ENCODE results near the gene ADGRB3.
"Not testable (repeated sequence)": the region's sequence is repeated elsewhere in the genome, so short reads cannot be mapped to it uniquely, and the experiment has no call there.

The ADGRB3 gene

DNA sequence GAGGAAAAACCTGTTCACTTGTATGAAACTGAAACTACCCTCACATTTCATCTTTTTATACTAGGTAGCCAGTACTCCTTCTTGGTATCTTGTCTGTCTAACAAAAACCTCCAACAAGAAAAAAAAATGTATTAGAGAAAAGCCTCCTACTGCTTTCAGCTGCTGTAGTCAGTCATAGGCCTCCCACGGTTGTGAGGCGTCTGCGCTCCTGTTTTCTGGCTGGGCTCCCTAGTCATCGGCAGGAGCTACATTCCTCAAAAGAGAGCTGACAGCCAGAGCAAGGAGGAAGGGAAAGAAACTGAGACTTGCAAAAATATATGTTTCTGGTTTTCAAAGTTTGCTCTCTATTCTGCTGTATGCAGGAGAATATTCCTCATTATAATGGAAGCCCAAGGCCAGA is 644.7 kb downstream of the ADGRB3 start:
- no peak for DNase-seq

DNA sequence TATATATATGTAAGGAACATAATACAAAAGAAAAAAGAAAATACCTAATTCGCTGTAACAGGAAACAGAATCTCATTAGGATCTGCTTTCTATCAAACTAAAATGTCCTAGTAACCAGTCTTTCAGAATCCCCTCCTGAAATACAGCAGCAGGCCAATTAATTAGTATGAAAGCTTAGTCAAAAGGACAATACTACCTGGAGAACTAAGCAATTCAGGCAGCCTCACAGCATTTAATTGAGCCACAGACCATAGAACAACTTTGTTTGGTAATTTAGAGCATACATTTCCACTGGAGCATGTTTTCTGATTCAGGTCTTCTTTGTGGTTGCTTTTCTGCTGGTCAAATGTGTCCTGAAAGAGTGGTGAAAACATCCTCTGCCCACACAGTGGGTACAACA is 645.8 kb downstream of the ADGRB3 start:
- DNase-seq = no peak

- no peak for DNase-seq
Measured at GRCh38 chr6:69284176-69284730, 649.2 kb downstream of the ADGRB3 start.

GRCh38 chr6:69285054-69285453 is 650.0 kb downstream of the ADGRB3 start:
- no peak for DNase-seq

GRCh38 chr6:69286331-69286730 is 651.2 kb downstream of the ADGRB3 start:
- DNase-seq = no peak

DNA sequence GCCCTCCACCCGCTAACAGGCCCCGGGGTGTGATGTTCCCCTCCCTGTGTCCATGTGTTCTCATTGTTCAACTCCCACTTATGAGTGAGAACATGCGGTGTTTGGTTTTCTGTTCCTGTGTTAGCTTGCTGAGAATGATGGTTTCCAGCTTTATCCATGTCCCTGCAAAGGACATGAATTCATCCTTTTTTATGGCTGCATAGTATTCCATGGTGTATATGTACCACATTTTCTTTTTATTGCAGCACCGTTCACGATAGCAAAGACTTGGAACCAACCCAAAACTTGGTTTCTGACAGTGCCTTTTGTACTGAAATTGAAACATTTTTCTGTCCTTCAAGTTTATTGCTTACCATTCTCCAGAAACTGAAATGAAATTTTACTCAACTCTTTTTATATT is 653.1 kb downstream of the ADGRB3 start:
- not testable (repeated sequence) for DNase-seq

- no peak for DNase-seq
Measured at GRCh38 chr6:69289689-69290495, 654.8 kb downstream of the ADGRB3 start.

DNA sequence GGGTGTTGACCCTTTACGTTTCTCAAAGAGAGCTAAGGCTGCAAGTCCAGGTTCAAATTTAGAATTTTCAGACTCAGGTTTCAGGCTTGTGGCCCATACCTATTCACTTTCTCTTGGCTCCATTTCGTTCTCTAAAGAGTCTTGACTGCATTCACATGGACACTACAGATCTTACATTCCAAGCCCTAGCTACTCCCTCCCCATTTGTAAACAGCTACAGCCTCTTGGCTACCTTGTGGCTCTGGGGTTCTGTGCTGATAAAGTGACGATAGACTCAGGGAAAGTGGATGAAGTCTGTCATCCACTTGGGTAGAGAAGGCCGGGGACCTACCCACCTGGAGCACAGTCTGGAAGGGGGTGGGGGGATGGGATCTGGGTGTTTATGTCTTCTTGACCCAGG is 658.4 kb downstream of the ADGRB3 start:
- DNase-seq = no peak

- no peak for DNase-seq
Measured at GRCh38 chr6:69294407-69294806, 659.3 kb downstream of the ADGRB3 start.

DNA sequence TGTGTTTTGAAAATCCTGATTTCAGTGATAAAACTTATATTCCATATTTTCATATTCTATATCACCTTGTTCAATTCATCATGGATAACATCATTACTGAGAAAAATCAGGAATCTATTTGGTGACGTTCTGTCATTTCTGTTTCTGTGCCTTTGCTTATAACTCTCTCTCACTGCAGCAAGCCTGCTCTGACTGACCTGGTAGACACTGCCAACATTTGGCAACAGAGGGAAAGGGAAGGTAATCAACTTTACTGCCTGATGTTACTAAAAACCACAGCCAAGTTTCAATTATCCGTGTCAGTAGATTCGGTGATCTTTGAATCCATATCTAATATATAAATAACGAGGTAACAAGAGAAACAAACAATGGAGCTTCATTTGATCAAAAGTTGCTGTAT is 659.8 kb downstream of the ADGRB3 start:
- no peak for DNase-seq

DNA sequence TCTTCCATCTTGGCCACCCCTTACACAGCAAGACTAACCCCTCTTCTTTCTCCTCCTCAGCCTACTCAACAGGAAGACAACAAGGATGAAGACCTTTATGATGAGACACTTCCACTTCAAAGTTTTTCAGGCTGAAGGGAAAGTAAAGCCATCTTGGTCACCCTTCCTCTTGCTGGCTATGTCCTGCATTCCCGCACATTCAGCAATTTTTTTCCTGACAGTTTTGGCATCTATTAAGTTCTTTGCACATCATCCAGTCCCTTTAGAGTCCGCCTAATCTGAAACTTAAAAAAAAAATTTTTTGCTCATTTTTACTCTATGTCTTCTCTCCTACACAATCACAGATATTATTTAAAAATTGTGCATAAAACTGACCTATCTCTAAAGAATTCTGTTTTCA is 668.3 kb downstream of the ADGRB3 start:
- DNase-seq = no peak

DNA sequence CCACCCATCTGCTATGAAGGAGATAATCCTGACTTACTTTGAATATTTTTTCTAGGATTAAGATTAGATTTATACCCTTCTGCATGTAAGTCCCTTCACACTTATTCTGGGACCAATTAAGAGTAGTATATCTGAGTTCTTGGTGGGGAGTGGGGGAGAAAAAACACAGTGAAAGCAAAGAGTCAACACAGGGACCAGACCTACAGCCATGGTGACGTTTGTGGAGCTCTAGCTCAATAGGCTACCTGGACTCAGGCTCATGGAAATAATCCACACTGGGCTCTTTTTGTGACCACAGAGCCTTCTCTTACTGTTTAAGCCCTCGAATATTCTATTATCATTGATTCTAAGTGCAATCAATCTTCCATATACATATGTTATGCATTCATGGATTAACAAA is 670.4 kb downstream of the ADGRB3 start:
- no peak for DNase-seq

DNA sequence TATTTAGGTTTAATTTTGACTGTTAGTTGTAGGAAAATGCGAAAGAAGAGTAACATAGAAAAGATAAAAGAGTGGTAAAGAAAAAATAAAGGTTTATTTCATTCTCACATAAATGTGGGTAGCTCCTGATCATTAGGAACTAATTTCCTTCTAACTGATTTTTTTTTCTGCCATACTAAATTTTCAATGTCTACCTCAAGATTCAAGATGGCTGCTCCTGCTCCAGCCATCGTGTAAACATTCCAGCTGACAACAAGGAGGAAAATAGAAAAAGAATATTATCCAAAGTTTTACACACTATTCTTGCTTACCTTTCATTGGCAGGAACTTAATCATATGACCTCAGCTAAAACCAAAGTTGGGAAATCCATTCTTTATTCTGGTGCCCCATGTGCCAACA is 673.5 kb downstream of the ADGRB3 start:
- no peak for DNase-seq

DNA sequence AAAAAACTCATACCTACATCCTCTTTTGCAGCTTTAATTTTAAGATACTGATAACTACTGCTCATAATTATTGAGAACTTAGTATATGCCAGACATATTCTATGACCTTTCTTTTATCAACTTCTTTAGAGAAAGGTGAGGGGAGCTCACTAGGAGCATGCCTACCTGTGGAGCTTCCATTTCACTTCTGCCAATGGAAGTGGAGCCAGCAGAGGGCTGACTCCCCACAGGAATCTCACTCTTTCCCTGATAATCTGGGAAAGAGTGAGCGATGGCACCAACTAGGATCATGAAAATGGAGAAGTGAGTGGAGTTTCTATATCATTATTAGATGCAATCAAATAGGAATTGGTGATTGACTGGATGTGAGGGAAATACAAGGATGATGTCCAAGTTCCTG is 676.8 kb downstream of the ADGRB3 start:
- DNase-seq = no peak

- DNase-seq = no peak
Measured at GRCh38 chr6:69314001-69314400, 678.9 kb downstream of the ADGRB3 start.

- no peak for DNase-seq
Measured at GRCh38 chr6:69314531-69314930, 679.4 kb downstream of the ADGRB3 start.

DNA sequence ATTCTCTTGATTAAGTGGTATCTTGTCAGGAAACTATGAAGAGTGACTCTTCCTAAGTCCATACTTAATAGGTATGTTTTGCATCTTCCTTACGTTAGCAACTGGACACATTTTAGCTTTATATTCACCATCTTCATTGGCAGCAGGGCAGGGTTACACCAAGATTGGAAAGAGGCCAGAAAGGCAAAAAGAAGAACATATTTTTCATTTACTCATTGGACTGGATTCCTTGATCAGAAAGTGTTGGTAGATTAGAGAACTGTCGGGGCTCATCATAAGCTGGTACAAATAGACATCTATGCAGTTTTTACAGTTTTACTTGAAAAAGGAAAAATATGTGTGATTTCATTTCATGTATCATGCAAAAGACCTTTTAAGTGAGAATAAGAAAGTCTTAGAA is 696.8 kb downstream of the ADGRB3 start:
- DNase-seq = no peak

DNA sequence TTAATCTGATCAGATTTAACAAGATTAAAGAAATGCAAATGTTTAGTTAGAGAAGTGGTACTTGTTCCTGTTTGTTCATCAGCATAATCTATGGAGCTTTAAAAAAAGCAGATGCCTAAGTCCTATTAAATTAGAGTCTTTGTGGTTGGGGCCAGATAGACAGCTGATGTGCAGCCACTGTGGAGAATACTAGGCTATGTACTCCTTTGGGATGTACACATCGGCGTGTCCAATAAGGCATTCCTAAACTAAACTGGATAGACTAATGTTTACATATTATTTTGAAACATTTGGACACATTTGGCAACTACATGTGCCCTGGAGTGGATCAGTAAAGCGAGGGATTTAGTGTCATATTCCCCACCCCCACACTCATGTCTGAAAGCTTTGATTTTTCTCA is 702.2 kb downstream of the ADGRB3 start:
- DNase-seq = no peak

GRCh38 chr6:69338431-69339162 is 703.5 kb downstream of the ADGRB3 start:
- no peak for DNase-seq

GRCh38 chr6:69339163-69339550 is 704.1 kb downstream of the ADGRB3 start:
- DNase-seq = no peak

DNA sequence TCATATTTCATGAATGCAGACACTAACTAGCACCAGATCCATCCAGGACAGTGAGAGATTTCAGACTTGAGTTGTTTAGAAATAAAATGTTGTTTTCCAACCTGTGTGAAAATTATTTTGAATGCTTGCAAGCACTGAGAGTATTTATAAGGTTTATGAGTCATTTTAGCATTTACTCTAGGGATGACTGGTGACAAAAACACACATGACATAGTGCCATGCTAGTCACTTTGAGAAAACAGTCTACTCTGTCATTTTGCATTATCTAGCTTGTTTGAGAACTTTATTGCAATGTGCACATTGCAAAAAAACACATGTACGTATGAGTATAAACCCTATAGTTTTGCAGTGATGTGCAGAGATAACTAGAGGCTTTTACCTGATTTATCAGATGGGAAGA is 705.1 kb downstream of the ADGRB3 start:
- DNase-seq = no peak

DNA sequence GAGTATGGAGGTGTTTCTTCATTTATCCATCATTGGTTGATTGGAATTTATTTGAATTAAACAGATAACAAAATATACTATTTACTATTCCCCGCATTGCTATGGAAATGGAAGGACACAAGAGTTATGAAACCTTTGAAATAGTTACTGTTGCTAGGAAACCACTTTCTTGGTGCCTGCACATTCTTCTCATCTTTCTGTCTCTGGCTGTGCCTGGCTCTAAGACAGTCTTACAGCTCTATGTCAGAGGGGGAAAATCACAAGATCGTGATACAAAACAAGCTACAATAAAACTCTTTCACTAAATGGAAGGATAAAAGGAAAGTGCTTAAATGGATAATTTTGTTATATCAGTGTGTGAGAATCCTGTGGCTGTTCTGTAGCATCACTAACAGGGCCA is 708.8 kb downstream of the ADGRB3 start:
- DNase-seq = no peak

DNA sequence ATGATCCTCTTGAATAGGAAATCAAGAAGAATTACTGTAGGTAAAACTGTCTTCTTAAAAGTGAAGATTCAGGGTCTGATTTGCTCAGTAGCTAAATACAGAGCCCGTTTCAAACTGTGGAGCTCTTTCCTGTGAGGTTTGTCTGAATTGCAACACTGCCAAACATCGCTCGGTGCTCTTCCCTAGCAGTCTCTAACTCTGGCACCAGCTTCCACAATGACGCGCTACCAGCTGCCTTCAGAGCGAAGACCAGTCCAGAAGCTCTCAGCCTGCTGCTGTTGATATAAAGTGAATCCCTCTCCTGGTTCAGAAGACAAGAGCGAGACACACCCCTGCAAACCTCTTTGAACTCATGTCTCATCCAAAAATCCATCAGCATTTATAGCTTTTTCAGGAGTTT is 714.7 kb downstream of the ADGRB3 start:
- DNase-seq = no peak

- DNase-seq = no peak
Measured at GRCh38 chr6:69362209-69362608, 727.1 kb downstream of the ADGRB3 start.

All from effector CD4-positive, alpha-beta T cell (primary cell).